NCI-H774 (cell line): ENCODE results near the gene COL23A1.

Experiments used
- DNase-seq: peaks from one replicate; lab custom pipeline; 2025; lab: John Stamatoyannopoulos, UW

COL23A1 gene

GRCh38 chr5:178279723-178280438 is 310.3 kb downstream of the COL23A1 start:
- DNase-seq = peak; percentile 52

GRCh38 chr5:178279026-178279722 is 311.0 kb downstream of the COL23A1 start:
- DNase-seq = no peak

DNA sequence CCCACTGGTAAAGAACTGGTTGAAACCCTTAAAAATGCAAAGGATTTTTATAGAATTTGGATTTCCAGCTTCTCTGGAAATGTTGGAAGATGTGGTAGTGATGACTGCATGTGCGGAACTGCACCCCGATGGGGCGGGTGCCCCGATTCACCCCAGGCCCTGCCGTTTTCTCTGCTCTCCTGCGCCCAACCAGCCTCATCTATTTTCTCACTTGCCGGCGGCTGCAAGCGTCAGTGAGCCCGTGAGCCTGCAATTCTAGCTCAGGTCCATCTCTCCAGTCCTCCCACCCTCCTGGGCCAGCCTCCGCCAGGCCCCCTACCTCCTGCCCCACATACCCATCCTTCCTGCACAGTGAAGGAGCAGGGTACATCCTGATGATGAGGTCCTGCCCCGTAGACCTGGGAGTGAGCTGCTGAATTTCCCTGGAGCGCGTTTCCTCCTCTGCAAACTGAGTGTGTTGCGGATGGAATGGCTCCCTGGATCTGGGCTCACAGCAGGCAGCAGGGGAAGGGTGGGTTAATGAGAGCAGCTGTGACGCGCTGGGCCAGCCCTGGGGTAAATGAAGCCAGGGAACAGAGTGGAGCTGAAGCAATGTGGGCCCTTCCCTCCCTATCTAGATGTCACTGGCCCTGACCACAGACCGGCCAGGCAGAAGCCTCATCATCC is 311.7 kb downstream of the COL23A1 start:
- DNase-seq = no peak

DNA sequence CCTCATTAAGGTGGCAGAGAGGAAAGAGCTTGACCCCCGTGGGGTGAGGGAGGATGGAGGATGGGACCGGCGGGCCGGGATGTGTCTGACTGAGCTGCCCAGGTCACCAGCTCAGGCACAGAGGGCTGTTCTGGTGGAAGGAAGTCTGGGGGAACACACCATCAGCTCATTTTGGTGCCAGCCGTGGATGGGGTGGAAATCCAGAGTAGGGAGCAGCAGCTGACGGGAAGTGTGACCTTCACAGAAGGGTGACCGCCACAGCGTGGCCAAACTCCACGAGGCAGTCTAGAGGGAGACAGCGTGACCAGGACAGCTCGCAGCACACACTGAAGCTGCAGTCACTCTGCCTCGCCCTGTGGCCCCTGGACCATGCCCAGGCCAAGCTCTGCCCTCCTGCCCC is 312.3 kb downstream of the COL23A1 start:
- no peak for DNase-seq

- DNase-seq = no peak
Observed at GRCh38 chr5:178277346-178277745, 312.8 kb downstream of the COL23A1 start.

DNA sequence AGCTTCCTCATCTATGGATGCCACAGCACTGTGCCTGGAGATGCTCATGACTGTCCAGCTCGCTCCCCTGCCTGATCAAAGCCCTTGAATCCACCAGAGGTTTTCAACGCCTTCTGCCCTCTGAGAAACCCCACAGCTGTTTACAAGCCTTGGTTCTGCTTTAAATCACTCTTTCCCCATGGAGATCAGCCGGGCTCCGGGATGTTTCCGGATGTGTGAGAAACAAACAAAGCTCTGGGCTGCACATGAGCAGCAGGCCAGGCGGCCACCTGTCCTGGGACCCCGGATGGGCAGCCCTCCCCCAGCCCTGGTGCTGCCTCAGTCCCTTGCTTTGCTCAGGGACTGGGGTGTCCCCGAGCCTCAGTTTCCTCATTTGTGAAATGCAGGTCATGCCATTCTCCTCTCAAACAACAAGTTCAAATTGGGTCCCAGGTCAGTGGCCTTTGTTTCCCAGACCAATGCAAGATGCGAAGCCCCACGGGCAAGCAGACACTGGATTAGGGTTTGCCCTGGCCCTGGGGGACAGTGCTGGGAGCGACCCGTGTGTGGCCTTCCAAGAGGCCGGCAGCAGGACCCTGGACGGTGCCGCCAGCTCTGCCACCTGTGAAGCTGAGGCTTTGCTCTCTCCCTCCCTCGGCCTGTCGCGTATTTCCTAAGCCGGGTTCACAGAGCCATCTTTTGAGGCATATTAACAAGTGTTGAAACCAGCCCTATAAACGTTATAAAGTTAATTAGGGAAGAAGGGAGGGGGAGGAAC is 315.2 kb downstream of the COL23A1 start:
- no peak for DNase-seq

- DNase-seq = no peak
Observed at GRCh38 chr5:178273665-178274541, 316.3 kb downstream of the COL23A1 start.

DNA sequence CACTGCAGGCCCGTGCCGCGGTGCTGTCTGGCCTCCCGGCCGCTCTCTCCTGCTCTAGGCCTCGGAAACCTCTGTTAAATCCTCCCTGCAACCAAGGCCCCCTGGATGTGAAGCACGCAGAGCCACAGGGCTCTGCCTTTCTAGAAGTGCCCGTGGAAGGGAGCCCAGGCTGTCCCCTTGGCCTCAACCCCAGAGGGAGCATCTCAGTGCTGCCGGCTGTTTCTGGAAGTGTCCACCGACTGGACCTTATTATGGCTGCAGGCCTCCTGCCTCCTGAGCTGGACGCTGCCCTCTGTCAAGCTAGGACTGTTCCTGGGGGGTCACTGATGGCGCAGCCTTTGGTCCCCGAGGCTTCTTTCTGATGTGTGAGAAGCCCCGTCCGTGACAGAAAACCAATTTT is 317.2 kb downstream of the COL23A1 start:
- DNase-seq = no peak

GRCh38 chr5:178272591-178272990 is 317.6 kb downstream of the COL23A1 start:
- DNase-seq = no peak

DNA sequence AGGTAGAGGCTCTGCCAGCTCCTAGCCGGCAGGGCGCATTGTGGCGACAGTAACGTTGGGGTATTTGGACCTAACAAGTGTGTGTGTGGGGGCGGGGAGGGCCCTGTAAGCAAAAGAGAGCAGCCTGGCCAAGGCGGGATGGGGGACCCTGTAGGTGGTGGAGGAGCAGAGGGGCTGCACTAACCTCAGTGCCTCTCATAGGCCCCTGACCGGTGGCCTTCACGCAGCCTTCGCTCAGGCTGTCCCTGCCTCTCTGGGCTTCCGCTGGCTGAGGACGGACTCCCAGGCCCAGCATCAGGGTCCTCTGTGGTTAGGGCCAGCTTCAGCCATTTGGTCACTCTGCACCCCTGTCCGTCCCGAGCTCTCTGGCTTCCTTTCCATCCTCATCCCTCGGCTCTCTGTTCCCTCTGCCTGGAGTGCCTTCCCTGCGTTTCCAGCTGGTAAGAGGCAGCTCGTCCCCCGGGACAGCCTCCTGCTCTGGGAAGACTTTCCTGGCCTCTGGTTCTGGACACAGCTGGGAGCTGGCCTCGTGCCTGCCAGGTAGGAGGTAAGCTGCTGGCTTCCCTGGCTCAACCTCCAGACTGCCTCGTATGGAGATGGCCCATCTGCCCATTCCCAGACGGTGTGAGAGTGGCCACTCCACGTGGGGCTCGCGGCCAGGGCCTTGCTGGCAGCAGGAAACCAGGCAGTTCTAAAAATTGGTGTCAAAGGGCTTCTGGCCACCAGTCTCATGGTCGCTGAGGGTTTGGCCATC is 318.3 kb downstream of the COL23A1 start:
- DNase-seq = no peak

- no peak for DNase-seq
Observed at GRCh38 chr5:178271231-178271630, 319.0 kb downstream of the COL23A1 start.

GRCh38 chr5:178269499-178269898 is 320.7 kb downstream of the COL23A1 start:
- DNase-seq = no peak

DNA sequence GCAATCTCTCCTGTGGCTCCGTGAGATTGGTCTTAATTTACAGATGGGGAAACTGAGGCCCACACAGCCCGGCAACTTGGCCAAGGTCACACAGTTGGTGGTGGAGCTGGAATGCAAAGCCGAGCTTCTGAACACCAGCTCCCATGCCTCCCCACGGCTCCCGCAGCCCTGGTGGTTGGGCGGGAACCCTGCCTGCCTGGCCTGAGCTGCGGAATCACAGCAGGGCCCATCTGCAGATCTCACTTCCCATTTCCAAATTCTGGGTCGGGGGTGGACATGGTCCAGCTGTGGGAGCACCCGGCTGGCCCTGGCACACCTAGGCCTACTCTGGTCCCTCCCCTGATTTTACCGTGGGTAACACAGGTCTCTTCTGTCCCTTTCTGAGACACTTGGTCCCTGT is 322.3 kb downstream of the COL23A1 start:
- no peak for DNase-seq

- DNase-seq = no peak
Observed at GRCh38 chr5:178267245-178267644, 322.9 kb downstream of the COL23A1 start.

GRCh38 chr5:178266581-178266980 is 323.6 kb downstream of the COL23A1 start:
- no peak for DNase-seq

- DNase-seq = no peak
Observed at GRCh38 chr5:178265746-178266145, 324.4 kb downstream of the COL23A1 start.

DNA sequence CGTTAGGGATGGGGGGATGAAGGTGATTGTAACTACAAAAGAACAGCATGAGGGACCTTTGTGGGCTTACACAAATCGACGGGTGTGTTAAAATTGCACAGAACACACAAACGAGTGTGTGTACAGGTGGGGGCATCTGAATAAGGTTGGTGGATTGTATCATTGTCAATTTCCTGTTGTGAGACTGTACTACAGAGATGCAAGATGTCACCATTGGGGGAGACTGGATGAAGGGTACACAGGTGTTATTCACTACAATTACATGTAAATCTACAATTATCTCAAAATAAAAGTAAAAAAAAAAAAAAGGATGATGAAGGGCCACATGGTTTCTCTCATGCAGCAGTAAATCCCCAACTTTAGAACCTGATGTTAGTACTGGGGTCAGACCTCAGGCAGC is 326.1 kb downstream of the COL23A1 start:
- DNase-seq = no peak

DNA sequence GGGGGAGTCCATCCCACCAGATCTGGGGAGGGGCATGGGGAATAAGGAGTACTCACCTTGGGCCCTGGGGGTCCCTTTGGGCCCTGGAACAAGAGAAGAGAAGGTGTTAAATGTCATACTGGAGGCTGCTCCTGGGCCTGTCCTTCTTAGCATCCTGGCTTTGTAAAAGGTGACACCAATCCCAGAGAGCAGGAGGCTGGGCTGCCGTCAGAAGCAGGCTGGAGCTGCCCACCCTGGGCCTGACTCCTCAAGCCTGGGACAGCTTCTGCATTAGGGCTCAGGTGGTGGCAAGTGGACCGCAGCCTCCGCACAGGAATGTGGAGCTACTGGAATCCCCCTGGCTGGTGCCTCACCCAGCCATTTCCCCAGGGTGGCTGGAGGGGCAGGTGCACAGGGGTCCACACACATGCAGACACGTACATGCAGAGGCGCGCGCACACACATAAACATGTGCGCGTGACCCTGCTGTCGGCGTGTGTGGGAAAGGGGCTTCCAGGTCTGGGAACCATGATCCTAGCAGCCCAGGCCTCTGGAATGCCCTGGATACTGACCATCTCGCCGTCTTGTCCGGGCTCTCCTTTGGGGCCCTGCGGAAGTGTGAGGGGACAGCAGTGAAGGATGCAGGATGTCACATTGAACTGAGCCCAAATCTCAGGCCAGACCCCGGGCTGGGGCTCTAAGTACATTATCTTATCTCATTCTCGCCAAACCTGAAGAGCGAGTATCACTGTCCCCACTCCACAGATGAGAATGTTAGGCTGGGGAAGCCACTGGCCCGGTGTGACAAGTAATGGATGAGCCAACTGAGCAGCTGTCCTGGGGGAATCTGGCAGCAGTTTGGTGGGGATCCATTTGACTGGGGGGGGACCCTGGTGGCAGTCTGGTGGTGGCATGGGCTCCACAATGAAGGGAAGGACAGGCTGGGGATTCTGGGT is 328.3 kb downstream of the COL23A1 start:
- no peak for DNase-seq
